Fibroblast of lung (primary cell): ENCODE data around the gene LRRC74A.

ENCODE experiments used
- CTCF ChIP-seq, 2 donors: IDR thresholded peaks in 1 of 2; conservative IDR thresholded peaks in 1 of 2; 1 replicate in 1 of 2; 2 replicates in 1 of 2; pipeline ENCODE4 v1.5.1; 2011 to 2012; ENCODE audit warnings: low read length in 2 of 2, control low read depth in 1 of 2, inconsistent platforms in 1 of 2, low read depth in 1 of 2, mild to moderate bottlenecking in 1 of 2
- EZH2 ChIP-seq: IDR thresholded peaks from 2 replicates; pipeline ENCODE4 v1.5.1; 2012; ENCODE audit warnings: low read length, control low read depth, mild to moderate bottlenecking; ENCODE audit errors: missing control alignments

GRCh38 chr14:76876076-76876475 lies 49.9 kb downstream of the LRRC74A start:
- TF ChIP-seq CTCF (conservative IDR thresholded peaks at IDR 0.05 in 1 of 2, IDR thresholded peaks at IDR 0.05 in 1 of 2; ENCODE audit: low read depth in 1 of 2, low read length in 2 of 2) (peak; percentile 92 to 97), EZH2 (no peak)
